Endodermal cell (in vitro differentiated cells): ENCODE results near the gene RNF130. TPM values are rescaled to one million over a fixed set of nuclear protein-coding genes. Genes with fewer than 3 reads are reported as not detected.

Source experiments
- DNase-seq: peaks from one replicate; pipeline ENCODE4 v3.0.0-alpha.2; 2017
- H3K27ac ChIP-seq: 2 replicates; pipeline ENCODE4 v1.5.1; 2013; ENCODE audit warnings: mild to moderate bottlenecking, low read depth, low read length, moderate library complexity
- H3K27me3 ChIP-seq: 2 replicates; pipeline ENCODE4 v1.6.1; 2013; ENCODE audit warnings: mild to moderate bottlenecking, low read length, moderate library complexity; ENCODE audit not compliant: insufficient read depth, control insufficient read depth, poor library complexity, severe bottlenecking
- H3K36me3 ChIP-seq: 2 replicates; pipeline ENCODE4 v1.7.0; 2013; ENCODE audit warnings: mild to moderate bottlenecking, low read length, moderate library complexity; ENCODE audit not compliant: control insufficient read depth, insufficient read depth
- H3K4me1 ChIP-seq: one replicate; pipeline ENCODE4 v1.7.0; 2013; ENCODE audit warnings: low read length; ENCODE audit not compliant: control insufficient read depth, insufficient read depth
- H3K4me3 ChIP-seq: 2 replicates; pipeline ENCODE4 v1.5.1; 2013; ENCODE audit warnings: mild to moderate bottlenecking, low read length, moderate library complexity
- H3K9ac ChIP-seq: 2 replicates; pipeline ENCODE4 v1.6.1; 2013; ENCODE audit warnings: mild to moderate bottlenecking, low read length, moderate library complexity; ENCODE audit not compliant: poor library complexity, severe bottlenecking; ENCODE audit errors: extremely low read depth
- H3K9me3 ChIP-seq: 2 replicates; pipeline ENCODE4 v1.6.1; 2013; ENCODE audit warnings: mild to moderate bottlenecking, low read length, moderate library complexity; ENCODE audit not compliant: control insufficient read depth
- H3K27ac Mint-ChIP-seq: 2 replicates; pipeline ENCODE4 v1.8.0; 2020; ENCODE audit warnings: mixed read lengths
- H3K27me3 Mint-ChIP-seq: 2 replicates; pipeline ENCODE4 v1.8.0; 2021; ENCODE audit warnings: mild to moderate bottlenecking, mixed read lengths; ENCODE audit not compliant: insufficient read depth
- H3K36me3 Mint-ChIP-seq: 2 replicates; pipeline ENCODE4 v1.8.0; 2020; ENCODE audit warnings: low read depth, mixed read lengths
- H3K4me1 Mint-ChIP-seq: 2 replicates; pipeline ENCODE4 v1.8.0; 2020; ENCODE audit warnings: mixed read lengths
- H3K4me3 Mint-ChIP-seq: 2 replicates; pipeline ENCODE4 v1.8.0; 2020; ENCODE audit warnings: mild to moderate bottlenecking, moderate library complexity, mixed read lengths
- H3K9me3 Mint-ChIP-seq: 2 replicates; pipeline ENCODE4 v1.8.0; 2020; ENCODE audit warnings: mild to moderate bottlenecking, mixed read lengths
- CTCF ChIP-seq: fragments of 200-600 bp; sonication (generic); conservative IDR thresholded peaks from 2 replicates; pipeline ENCODE4 v1.5.0; 2021; ENCODE audit warnings: antibody characterized with exemption, mild to moderate bottlenecking
- WGBS, 2 experiments: methylation state at CpG; one replicate each; pipeline versions ENCODE4 v1.1.5 to v1.1.7; 2013; ENCODE audit warnings: missing lambda C conversion rate in 2 of 2, mixed read lengths in 1 of 2; ENCODE audit not compliant: insufficient coverage in 1 of 2, insufficient read length in 1 of 2; 5-methylcytosine and 5-hydroxymethylcytosine counted together
- total RNA-seq, 2 donors: library from RNA; stranded (reverse); fragmentation: NEBNext Ultra II Directional in 1 of 2; extraction: Animal tissue kit (Norgen Biotek cat#: 25700) in 1 of 2; gene quantifications; 2 replicates in 1 of 2; 3 replicates in 1 of 2; pipeline ENCODE4 v1.2.1, GENCODE V29; 2021

Gene RNF130
- total RNA-seq, 2 donors from 2014 or later: 64.7 to 74.4 TPM

- Mint-ChIP-seq H3K27me3 (peaks cover 15% of the 10 kb centered on the region), H3K9me3 (peaks cover 23% of the 10 kb centered on the region), H3K4me1 (peaks cover 23% of the 10 kb centered on the region), H3K27ac (no peak overlapping the region), H3K36me3 (no peaks in the 10 kb centered on the region), H3K4me3 (no peak overlapping the region)
- peaks cover 15% of the 10 kb centered on the region for H3K4me1 ChIP-seq
- no peak for DNase-seq
- no peaks in the 10 kb centered on the region for H3K9me3 ChIP-seq
- H3K36me3 ChIP-seq: no peaks in the 10 kb centered on the region
- H3K27me3 ChIP-seq: no peaks in the 10 kb centered on the region
- no peak for TF ChIP-seq CTCF
- H3K9ac ChIP-seq: no peak overlapping the region
- WGBS, 2 experiments: 93 to 95% methylated on average over 16 to 24 of the region's 24 CpGs
- no peak overlapping the region for H3K4me3 ChIP-seq
- no peak overlapping the region for H3K27ac ChIP-seq
Measured at GRCh38 chr5:180080486-180081280, 9.1 kb upstream of the RNF130 start.

- H3K36me3 ChIP-seq: no peaks in the 10 kb centered on the region
- no peak for TF ChIP-seq CTCF
- WGBS, 2 experiments: 91 to 95% methylated on average over 12 to 14 of the region's 14 CpGs
- H3K27ac ChIP-seq: no peak overlapping the region
- no peak overlapping the region for H3K4me3 ChIP-seq
- H3K36me3 Mint-ChIP-seq: no peaks in the 10 kb centered on the region
- no peak overlapping the region for H3K27ac Mint-ChIP-seq
- no peaks in the 10 kb centered on the region for H3K9me3 ChIP-seq
- DNase-seq: no peak
- H3K4me1 Mint-ChIP-seq: peaks cover 21% of the 10 kb centered on the region
- H3K9me3 Mint-ChIP-seq: peaks cover 23% of the 10 kb centered on the region
- H3K4me1 ChIP-seq: peaks cover 15% of the 10 kb centered on the region
- no peak overlapping the region for H3K9ac ChIP-seq
- H3K4me3 Mint-ChIP-seq: no peak overlapping the region
- H3K27me3 ChIP-seq: no peaks in the 10 kb centered on the region
- peaks cover 18% of the 10 kb centered on the region for H3K27me3 Mint-ChIP-seq
Measured at GRCh38 chr5:180079702-180080466, 8.3 kb upstream of the RNF130 start.

DNA sequence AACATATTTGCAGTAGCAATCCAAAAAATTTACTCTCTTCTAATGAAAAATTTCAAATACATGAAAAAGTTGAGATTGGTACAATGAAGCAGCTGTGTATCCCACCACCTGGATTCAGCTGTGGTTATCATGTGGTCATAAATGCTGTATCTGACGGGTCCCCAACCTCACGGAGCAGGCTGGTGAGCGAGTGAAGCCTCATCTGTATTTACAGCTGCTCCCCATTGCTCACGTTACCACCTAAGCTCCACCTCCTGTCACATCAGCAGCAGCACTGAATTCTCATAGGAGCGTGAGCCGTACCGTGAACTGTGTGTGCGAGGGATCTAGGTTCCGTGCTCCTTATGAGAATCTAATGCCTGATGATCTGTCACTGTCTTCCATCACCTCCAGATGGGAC is 6.8 kb upstream of the RNF130 start:
- no peaks in the 10 kb centered on the region for H3K36me3 ChIP-seq
- TF ChIP-seq CTCF: no peak
- Mint-ChIP-seq H3K27ac (no peak overlapping the region), H3K27me3 (peaks cover 31% of the 10 kb centered on the region), H3K9me3 (peaks cover 27% of the 10 kb centered on the region), H3K36me3 (no peaks in the 10 kb centered on the region), H3K4me1 (peaks cover 9% of the 10 kb centered on the region), H3K4me3 (no peak overlapping the region)
- no peak overlapping the region for H3K9ac ChIP-seq
- peaks cover 5% of the 10 kb centered on the region for H3K4me1 ChIP-seq
- H3K4me3 ChIP-seq: no peak overlapping the region
- WGBS, 2 experiments: 95 to 96% methylated on average over 7 to 9 of the region's 9 CpGs
- H3K27ac ChIP-seq: no peak overlapping the region
- no peaks in the 10 kb centered on the region for H3K9me3 ChIP-seq
- DNase-seq: no peak
- no peaks in the 10 kb centered on the region for H3K27me3 ChIP-seq
